Measurements from ENCODE around the gene DOLPP1. TPM values are rescaled to one million over a fixed set of nuclear protein-coding genes. Genes with fewer than 3 reads are reported as not detected.

Gene DOLPP1
- total and polyA plus RNA-seq, 8 donors: 3.4 to 84.0 (median 12.8) TPM

DNA sequence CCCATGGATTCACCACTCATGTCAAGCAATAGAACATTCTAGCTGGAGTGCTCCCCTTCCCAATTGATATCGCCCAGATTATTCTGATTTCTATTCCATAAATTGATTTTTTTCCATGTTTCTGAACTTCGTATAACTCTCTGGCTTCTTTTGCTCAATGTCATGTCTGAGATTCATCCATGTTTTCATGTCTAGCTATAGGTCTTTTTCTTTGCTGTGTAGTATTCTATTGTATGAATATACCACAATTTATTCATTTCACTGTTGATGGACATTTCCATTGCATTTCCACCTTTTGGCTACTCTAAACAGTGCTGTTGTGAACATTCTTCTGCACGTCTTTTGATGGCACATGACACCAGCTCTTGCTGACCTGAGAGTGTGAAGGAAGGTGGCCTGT lies 49.9 kb downstream of the DOLPP1 start:
- Histone ChIP-seq H3K27ac (no peak overlapping the region), H3K36me3 (peaks cover 12 to 92% (median 85%) of the 10 kb centered on the region in 4 donors), H3K4me1 (peaks cover 0 to 23% (median 14%) of the 10 kb centered on the region in 4 donors), H3K27me3 (no peaks in the 10 kb centered on the region), H3K9me3 (no peaks in the 10 kb centered on the region), H3K4me3 (no peak overlapping the region)
- WGBS, 5 donors: 64 to 81% (median 66%) methylated on average over 3 of the region's 3 CpGs
- intact Hi-C loops (cut with DNase I; ENCODE audit: low total_unique reads): loop anchor here (10.0 kb wide), 1 partner anchor 654 kb away; no protein-coding TSS in a partner anchor
- no peak for TF ChIP-seq EP300 (IDR thresholded peaks at IDR 0.05)
- no peak for TF ChIP-seq POLR2AphosphoS5 (IDR thresholded peaks at IDR 0.05)
- no peak for TF ChIP-seq POLR2A (IDR thresholded peaks at IDR 0.05)
- TF ChIP-seq, protein P1, sequence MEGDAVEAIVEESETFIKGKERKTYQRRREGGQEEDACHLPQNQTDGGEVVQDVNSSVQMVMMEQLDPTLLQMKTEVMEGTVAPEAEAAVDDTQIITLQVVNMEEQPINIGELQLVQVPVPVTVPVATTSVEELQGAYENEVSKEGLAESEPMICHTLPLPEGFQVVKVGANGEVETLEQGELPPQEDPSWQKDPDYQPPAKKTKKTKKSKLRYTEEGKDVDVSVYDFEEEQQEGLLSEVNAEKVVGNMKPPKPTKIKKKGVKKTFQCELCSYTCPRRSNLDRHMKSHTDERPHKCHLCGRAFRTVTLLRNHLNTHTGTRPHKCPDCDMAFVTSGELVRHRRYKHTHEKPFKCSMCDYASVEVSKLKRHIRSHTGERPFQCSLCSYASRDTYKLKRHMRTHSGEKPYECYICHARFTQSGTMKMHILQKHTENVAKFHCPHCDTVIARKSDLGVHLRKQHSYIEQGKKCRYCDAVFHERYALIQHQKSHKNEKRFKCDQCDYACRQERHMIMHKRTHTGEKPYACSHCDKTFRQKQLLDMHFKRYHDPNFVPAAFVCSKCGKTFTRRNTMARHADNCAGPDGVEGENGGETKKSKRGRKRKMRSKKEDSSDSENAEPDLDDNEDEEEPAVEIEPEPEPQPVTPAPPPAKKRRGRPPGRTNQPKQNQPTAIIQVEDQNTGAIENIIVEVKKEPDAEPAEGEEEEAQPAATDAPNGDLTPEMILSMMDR (IDR thresholded peaks at IDR 0.05): no peak
- no peak for DNase-seq

DNA sequence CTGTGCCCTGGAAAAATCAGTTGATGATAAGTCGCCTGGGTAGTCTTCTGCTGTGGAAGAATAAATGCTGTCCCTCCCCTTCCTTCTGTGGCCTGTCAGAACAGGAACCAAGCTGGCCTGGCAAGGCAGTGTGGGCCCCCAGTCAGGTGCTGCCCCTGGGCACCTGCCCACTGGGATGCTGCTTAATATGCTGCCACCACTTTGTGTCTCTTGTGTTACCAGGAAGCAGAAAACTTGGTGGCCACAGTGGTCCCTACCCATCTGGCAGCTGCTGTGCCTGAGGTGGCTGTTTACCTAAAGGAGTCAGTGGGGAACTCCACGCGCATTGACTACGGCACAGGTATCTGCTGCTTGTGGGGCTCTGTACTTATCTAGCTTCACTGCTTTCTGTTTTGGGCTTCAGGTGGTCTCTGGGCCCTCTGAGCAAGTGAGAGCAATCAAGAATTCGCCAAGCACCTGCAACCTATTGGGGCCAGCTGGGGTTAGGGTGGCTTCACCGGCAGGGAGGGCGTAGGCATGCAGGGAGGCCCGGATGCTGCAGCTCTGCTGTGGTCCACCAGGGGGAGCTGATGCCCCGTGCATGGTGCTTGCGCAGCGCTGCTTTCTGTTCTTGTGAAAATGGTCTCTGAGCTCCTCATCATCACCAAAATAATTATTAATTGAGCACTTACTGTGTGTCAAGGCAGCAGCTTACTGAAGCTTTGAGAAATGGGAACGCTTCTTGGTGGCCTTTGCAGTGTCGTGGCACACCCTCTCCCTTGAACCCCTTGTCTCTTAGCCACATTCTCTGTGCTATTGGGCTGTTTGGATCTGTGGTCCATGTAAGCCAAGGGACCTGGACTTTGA lies 50.6 kb downstream of the DOLPP1 start:
- Histone ChIP-seq H3K27ac (peak overlapping the region in 2 of 5 donors; percentile 42 to 54), H3K27me3 (no peaks in the 10 kb centered on the region), H3K4me1 (peaks cover 0 to 22% (median 14%) of the 10 kb centered on the region in 4 donors), H3K9me3 (no peaks in the 10 kb centered on the region), H3K36me3 (peaks cover 15 to 92% (median 90%) of the 10 kb centered on the region in 4 donors), H3K4me3 (no peak overlapping the region)
- peak; percentile 85 to 91 for DNase-seq
- TF ChIP-seq POLR2A (IDR thresholded peaks at IDR 0.05) (no peak), EP300 (IDR thresholded peaks at IDR 0.05) (no peak), POLR2AphosphoS5 (IDR thresholded peaks at IDR 0.05) (peak in 1 of 3 donors; percentile 72)
- TF ChIP-seq, protein P1 (IDR thresholded peaks at IDR 0.05): peak in 6 of 7 experiments; percentile 47 to 98 (median 97)
- WGBS, 5 donors: 37 to 40% (median 39%) methylated on average over 13 of the region's 13 CpGs
- intact Hi-C loops (cut with DNase I; ENCODE audit: low total_unique reads): loop anchor here (10.0 kb wide), 1 partner anchor 653 kb away; no protein-coding TSS in a partner anchor

DNA sequence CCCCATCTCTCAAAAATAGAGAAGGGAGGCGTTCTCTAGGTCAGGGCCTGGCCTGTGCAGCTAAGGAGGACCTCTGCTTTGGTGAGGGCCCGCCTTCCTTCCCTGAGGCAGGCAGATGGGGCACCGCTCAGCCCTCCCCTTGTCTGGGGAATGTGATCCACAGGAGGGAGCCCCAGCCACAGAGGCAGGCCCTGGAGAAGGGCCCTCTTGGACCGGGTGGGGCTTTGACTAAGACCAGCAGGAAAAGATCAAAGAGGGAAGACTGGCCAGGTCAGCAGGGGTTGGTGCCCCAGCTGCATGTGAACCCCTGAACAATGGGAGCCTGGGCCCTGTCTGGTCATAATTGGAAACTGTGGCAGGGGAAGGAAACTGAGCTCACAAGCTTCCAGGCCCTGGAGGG lies 52.2 kb downstream of the DOLPP1 start:
- intact Hi-C loops (cut with DNase I; ENCODE audit: low total_unique reads): loop anchor here (10.0 kb wide), 1 partner anchor 652 kb away; no protein-coding TSS in a partner anchor
- no peak for DNase-seq
- Histone ChIP-seq H3K4me1 (peaks cover 3 to 26% (median 12%) of the 10 kb centered on the region in 4 donors), H3K27ac (no peak overlapping the region), H3K36me3 (peaks cover 31 to 92% (median 90%) of the 10 kb centered on the region in 4 donors), H3K4me3 (no peak overlapping the region), H3K27me3 (no peaks in the 10 kb centered on the region), H3K9me3 (no peaks in the 10 kb centered on the region)
- no peak for TF ChIP-seq EP300 (IDR thresholded peaks at IDR 0.05)
- TF ChIP-seq, protein P1 (IDR thresholded peaks at IDR 0.05): no peak
- TF ChIP-seq POLR2A (IDR thresholded peaks at IDR 0.05): no peak
- no peak for TF ChIP-seq POLR2AphosphoS5 (IDR thresholded peaks at IDR 0.05)
- WGBS, 5 donors: 83 to 93% (median 89%) methylated on average over 2 to 4 of the region's 4 CpGs

DNA sequence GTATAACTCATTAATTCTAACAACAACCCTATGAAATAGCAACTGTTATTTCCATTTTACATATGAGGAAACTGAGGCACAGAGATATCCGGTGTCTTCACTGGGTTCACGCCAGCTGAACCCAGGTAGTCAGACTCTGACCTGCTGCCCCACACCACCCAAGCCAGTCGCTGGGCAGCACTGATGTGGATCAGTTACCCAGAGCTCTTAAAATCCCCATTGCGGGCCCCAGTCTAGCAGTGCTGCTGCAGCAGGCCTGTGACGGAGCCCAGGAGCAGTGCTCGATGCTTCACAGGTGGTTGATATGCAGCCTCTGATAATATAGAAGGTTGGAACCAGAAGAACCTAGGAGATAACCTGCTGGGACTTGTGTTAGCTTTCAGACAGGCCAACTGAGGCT lies 54.6 kb downstream of the DOLPP1 start:
- no peak for DNase-seq
- intact Hi-C loops (cut with DNase I; ENCODE audit: low total_unique reads): loop anchor here (5.0 to 10.0 kb wide), 2 partner anchors 477 to 649 kb away; no protein-coding TSS in a partner anchor
- Histone ChIP-seq H3K4me1 (peaks cover 23 to 48% (median 33%) of the 10 kb centered on the region in 4 donors), H3K4me3 (no peak overlapping the region), H3K27ac (no peak overlapping the region), H3K9me3 (no peaks in the 10 kb centered on the region), H3K27me3 (no peaks in the 10 kb centered on the region), H3K36me3 (peaks cover 31 to 75% (median 73%) of the 10 kb centered on the region in 4 donors)
- TF ChIP-seq EP300 (IDR thresholded peaks at IDR 0.05) (no peak), POLR2AphosphoS5 (IDR thresholded peaks at IDR 0.05) (no peak), POLR2A (IDR thresholded peaks at IDR 0.05) (no peak)
- TF ChIP-seq, protein P1 (IDR thresholded peaks at IDR 0.05): no peak
- 83 to 91% (median 86%) methylated on average over 6 of the region's 6 CpGs for WGBS, 5 donors
